Measurements from ENCODE around the gene CDRT15L2.
"Not testable (repeated sequence)": the region's sequence is repeated elsewhere in the genome, so short reads cannot be mapped to it uniquely, and the experiment has no call there.

The CDRT15L2 gene

DNA sequence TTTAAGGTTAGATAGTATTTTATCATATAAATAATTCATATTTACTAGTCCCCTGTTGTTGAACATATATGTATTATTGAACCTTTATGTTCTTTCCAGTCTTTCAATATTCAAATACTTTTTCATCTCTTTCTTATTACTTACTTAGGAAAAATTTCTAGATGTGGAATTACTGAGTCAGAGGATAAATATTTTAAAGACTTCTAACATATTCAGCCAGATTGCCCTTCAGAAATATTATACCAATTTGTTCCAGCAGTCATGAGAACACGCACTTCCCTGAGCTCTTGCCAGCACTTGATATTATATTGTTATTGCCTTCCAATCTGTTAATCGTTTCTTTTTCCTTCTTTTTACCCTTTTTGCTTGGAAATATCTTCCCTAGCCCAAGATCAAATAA lies 4.5 kb upstream of the CDRT15L2 start:
- DNase-seq = not testable (repeated sequence)

DNA sequence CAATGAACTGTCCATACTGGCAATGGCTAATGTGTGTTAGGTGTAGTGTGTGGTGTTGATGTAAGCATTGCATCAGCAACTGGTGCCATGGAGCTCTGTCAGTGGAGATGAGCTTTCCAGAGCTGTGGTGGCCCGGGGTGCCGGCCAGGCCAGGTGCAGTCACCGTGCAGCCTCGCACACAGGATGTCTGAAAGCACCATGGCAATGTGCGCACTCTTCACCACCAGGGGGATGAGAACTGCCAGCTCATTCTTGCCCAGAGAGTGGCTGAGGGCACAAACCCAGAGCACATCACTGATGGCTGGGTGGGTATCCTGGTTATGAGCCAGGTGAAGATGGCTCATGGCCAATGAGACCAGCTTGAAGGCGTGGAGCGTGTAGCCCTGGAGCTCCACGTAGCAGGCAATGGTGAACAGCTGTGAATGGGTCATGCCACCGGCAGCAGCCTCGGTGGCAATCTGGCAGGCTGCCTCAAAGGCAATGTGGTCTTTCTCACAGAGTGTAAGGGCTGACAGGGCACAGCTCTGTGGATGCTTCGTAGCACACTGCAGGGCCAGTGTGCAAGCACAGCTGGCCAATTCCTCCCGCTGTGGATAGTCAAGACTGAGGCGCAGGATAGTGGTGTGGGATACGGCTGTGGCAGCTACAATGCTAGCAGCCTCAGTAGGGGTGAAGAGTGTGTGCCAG lies 4.5 kb downstream of the CDRT15L2 start:
- not testable (repeated sequence) for DNase-seq

DNA sequence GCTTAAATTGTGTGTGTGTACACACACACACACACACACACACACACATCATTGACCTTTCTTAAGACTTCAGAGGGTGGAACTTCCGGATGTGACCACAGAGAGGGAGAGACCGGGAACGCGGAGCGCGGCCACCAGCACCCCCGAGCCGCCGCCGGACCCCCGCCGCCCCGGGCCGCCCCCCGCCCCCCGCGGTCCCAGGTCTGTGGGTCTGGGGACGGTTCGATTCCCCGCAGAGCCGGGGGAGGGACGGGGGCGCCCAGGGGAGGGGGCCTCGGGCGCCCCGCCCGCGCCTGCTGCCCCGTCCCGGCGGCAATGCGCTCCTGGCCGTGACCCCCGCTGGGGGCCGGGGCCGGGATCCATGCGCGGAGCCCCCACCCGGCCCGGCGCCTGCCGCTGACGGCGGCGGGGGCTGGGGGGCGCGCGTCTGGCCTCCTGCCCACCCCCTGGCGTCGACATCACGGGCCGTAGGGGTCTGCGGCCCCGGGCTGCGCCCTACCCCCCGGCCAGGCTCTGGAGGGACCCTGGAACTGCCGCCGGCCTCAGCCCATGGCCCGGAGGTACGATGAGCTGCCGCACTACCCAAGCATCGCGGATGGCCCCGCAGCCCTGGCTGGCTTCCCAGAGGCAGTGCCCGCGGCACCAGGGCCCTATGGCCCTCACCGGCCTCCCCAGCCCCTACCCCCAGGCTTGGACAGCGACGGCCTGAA lies 9.4 kb downstream of the CDRT15L2 start:
- DNase-seq = peak in 3 of 4 experiments; percentile 6 to 31 (median 8)

DNA sequence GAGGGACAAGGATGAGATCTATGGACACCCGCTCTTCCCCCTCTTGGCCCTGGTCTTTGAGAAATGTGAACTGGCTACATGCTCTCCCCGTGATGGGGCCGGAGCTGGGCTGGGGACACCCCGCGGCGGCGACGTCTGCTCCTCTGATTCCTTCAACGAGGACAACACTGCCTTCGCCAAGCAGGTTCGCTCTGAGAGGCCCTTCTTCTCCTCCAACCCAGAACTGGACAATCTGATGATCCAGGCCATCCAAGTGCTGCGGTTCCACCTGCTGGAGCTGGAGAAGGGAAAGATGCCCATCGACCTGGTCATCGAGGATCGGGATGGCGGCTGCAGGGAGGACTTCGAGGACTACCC lies 9.9 kb downstream of the CDRT15L2 start:
- DNase-seq = not testable (repeated sequence)

DNA sequence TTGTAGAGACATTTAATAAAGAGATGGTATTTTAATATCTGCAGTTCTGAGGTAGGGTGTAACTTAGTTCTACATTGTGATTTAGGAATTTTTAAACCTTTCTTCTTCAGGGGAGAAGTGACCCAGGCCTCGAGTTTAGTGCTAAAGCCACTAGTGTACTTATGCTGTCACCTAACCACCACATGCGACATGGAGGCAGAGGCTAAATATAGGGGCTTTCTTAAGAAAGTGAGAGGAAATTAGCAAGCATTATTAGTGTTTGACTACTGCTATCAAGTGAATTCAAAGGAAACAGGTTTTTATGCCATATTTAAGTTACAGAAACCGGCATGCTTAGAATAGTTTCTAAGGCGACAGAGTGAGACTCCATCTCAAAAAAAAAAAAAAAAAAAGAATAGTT lies 11.5 kb downstream of the CDRT15L2 start:
- not testable (repeated sequence) for DNase-seq

DNA sequence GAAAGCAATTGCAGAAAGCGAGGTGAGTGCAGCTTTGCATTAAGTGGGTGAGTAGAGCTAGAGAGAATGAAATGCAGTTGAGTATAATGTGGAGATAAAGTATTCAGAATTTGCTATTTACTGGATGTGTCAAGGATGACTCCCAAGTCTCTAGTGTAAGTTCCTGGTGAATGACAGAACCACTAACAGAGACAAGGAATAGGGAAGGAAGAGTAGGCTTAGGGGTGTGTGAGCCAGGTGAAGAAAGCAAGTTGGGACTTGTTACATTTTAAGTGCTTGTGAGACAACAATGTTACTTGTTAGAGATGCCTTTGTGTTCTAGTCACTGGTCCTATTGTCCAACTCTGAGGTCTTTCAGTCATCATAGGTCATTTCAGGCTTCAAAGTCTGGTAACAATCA lies 26.0 kb downstream of the CDRT15L2 start:
- not testable (repeated sequence) for DNase-seq

DNA sequence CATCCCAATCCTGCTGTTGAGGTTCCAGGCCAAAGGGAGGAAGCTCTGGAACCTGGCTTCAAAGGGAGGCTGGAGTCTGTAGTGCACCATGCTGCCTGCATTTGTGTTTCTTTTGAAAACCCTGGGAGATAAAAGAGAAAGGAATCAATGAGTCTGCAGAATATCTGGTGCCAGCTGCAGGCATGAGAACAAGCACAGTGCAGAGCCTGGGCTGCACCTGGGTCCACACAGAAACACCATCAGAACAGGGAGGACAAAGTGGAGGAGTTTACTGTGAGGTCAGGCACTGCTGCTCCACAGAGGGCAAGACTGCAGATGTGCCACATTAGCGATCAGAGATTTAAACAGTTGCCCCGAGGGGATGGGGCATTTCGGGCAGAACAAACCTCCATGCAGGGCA lies 30.0 kb downstream of the CDRT15L2 start:
- not testable (repeated sequence) for DNase-seq

DNA sequence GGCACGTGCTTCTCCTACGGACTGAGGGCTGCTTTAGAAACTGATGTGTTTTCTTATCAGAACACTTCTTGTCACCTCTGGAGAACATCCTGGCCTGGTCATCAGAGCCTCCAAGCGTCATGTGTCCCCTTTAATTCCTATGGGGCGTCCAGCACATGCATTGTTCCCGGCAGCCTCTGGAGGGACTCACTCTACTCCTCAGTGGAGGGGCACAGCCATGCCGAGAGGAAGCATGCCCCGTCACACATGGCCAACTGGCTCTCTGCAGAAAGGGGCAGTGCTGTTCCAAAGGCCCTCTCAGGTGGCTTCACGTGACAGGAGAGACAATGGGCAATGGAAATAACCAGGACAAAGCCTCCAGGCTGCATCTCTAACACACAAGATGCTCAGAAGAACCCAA lies 31.8 kb downstream of the CDRT15L2 start:
- DNase-seq = no peak

DNA sequence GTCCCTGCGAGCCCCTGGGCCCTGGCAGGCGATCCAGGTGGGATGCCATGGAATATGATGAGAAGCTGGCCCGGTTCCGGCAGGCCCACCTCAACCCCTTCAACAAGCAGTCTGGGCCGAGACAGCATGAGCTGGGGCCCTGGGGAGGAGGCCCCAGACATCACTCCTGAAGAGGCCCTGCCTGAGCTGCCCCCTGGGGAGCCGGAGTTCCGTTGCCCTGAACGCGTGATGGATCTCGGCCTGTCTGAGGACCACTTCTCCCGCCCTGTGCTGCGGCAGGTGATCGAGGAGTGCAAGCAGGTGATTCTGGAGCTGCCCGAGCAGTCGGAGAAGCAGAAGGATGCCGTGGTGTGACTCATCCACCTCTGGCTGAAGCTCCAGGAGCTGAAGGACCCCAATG lies 33.1 kb downstream of the CDRT15L2 start:
- no peak for DNase-seq

DNA sequence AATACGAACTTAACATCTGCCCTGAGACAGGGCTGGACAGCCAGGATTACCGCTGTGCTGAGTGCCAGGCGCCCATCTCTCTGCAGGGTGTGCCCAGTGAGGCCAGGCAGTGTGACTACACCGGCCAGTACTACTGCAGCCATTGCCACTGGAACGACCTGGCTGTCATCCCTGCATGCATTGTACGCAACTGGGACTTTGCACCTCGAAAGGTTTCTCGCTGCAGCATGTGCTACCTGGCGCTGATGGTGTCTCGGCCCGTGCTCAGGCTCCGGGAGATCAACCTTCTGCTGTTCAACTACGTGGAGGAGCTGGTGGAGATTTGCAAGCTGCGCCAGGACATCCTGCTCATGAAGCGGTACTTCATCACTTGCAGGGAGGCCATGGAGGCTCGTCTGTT lies 33.7 kb downstream of the CDRT15L2 start:
- DNase-seq = no peak

DNA sequence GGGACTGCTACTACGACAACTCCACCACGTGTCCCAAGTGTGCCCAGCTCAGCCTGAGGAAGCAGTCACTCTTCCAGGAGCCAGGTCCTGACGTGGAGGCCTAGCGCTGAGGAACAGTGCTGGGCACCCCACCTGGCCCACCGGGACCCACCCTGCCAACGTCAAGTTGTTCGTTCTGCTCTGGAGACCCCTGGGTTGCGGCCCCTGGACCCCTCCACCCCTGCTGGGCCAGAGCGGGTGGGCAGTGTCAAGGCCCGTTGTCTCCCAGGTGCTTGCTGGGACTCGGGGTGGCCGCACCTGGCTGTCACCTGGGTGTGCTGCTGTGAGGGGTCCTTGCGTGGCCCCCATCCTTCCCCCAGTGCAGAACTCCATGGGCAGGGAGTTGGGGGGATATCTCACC lies 34.4 kb downstream of the CDRT15L2 start:
- DNase-seq = no peak

DNA sequence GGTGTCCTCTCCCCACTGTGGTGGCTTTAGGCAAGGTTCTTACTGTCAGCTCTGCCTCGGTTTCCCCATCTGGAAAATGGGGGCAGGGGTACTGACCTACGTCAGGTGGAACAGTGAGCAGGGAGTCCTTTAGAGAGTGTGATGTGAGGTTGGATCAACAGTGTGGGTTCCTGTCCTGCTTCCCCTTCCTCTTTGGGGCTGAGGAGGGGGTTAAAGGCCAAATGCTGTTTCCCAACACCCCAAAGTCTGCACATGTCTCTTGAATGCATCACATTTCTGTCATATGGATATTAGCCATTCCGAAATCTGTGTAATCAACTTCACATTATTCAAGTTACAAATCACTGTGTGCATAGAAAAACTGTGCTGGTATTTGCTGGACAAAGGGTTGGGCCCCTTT lies 35.9 kb downstream of the CDRT15L2 start:
- peak; percentile 35 to 66 (median 47) for DNase-seq

All from suppressor macrophage (primary cell).